Hepatocyte (in vitro differentiated cells): ENCODE data around the gene ZRSR2. TPM values are rescaled to one million over a fixed set of nuclear protein-coding genes. Genes with fewer than 3 reads are reported as not detected.

Source experiments
- DNase-seq: peaks from one replicate; pipeline ENCODE4 v3.0.0-alpha.2; 2016; ENCODE audit warnings: low spot score
- H2AFZ ChIP-seq: fragments of 200-600 bp; sonication (generic); 2 replicates; pipeline ENCODE4 v1.6.0; 2016; ENCODE audit warnings: antibody characterized with exemption, mild to moderate bottlenecking
- H3K27ac ChIP-seq: fragments of 200-600 bp; sonication (generic); 2 replicates; pipeline ENCODE4 v1.5.1; 2016; ENCODE audit warnings: mild to moderate bottlenecking
- H3K27me3 ChIP-seq: fragments of 200-600 bp; sonication (generic); 2 replicates; pipeline ENCODE4 v1.6.1; 2016
- H3K36me3 ChIP-seq: fragments of 200-600 bp; sonication (generic); replicated peaks from 2 replicates; pipeline ENCODE4 v1.5.1; 2016; ENCODE audit warnings: low read depth; ENCODE audit not compliant: insufficient read depth
- H3K4me1 ChIP-seq: fragments of 200-600 bp; sonication (generic); 2 replicates; pipeline ENCODE4 v1.5.1; 2016; ENCODE audit warnings: mild to moderate bottlenecking, moderate library complexity; ENCODE audit not compliant: insufficient read depth
- H3K4me2 ChIP-seq: fragments of 200-600 bp; sonication (generic); 2 replicates; pipeline ENCODE4 v1.6.0; 2016
- H3K4me3 ChIP-seq: fragments of 200-600 bp; sonication (generic); 2 replicates; pipeline ENCODE4 v1.5.1; 2016; ENCODE audit warnings: mild to moderate bottlenecking
- H3K79me2 ChIP-seq: fragments of 200-600 bp; sonication (generic); 2 replicates; pipeline ENCODE4 v1.6.0; 2017; ENCODE audit warnings: mild to moderate bottlenecking
- H3K9me2 ChIP-seq: fragments of 200-600 bp; sonication (generic); replicated peaks from 2 replicates; pipeline ENCODE4 v1.6.0; 2017; ENCODE audit warnings: mild to moderate bottlenecking; ENCODE audit not compliant: insufficient read depth
- H3K9me3 ChIP-seq: fragments of 200-600 bp; sonication (generic); 2 replicates; pipeline ENCODE4 v1.5.1; 2016; ENCODE audit warnings: low read depth, mild to moderate bottlenecking
- H4K20me1 ChIP-seq: fragments of 200-600 bp; sonication (generic); 2 replicates; pipeline ENCODE4 v1.6.0; 2016; ENCODE audit warnings: mild to moderate bottlenecking; ENCODE audit not compliant: insufficient read depth, poor library complexity, severe bottlenecking
- EZH2 ChIP-seq: fragments of 200-600 bp; sonication (generic); IDR thresholded peaks from 2 replicates; pipeline ENCODE4 v1.6.1; 2016; ENCODE audit warnings: antibody characterized with exemption, mild to moderate bottlenecking, borderline replicate concordance
- EZH2phosphoT487 ChIP-seq: fragments of 200-600 bp; sonication (generic); IDR thresholded peaks from one replicate; pipeline ENCODE4 v1.6.1; 2018; ENCODE audit warnings: antibody characterized with exemption, mild to moderate bottlenecking, low read depth, moderate library complexity; ENCODE audit not compliant: unreplicated experiment, severe bottlenecking
- WGBS: methylation state at CpG from one replicate; pipeline ENCODE4 v1.1.6; 2016; ENCODE audit warnings: low lambda C conversion rate; ENCODE audit errors: missing lambda C conversion rate; 5-methylcytosine and 5-hydroxymethylcytosine counted together
- polyA plus RNA-seq: library from polyadenylated mRNA; unstranded; fragments of >200 nt; fragmentation: Nextera tagmentation; extraction: Ambion mirVana; gene quantifications from 2 replicates; pipeline ENCODE4 v1.2.1, GENCODE V29; 2016
- total RNA-seq: library from RNA; depleted of rRNA; stranded (reverse); fragments of >200 nt; gene quantifications from 2 replicates; pipeline ENCODE4 v1.2.3, GENCODE V29; 2014
- TF ChIP-seq, protein P1 (sequence below): fragments of 200-600 bp; sonication (generic); IDR thresholded peaks from 2 replicates; pipeline ENCODE4 v1.5.1; 2016; ENCODE audit warnings: antibody characterized with exemption, mild to moderate bottlenecking; ENCODE audit not compliant: poor library complexity

The ZRSR2 gene
- total and polyA plus RNA-seq, 2 experiments from 2014 or later: 8.1 to 15.7 TPM

DNA sequence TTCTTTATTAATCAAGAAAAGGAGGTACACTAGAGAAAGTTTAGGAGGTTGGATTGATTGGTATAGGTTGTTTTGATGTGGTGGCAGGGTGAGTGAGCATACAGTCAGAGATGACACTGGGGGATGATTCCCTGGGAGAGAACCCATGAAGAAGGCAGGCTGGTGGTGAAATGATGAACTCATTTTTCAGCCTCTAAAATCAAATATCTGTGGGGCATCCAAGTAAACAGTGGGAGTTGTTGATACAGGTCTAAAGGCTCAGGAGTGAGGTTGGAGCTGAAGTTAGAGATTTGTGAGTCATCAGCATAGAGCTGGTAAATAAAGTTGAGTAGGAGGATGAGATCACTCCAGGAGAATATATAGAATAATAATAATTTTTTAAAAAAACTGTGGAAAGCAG is 74.3 kb downstream of the ZRSR2 start:
- Histone ChIP-seq H3K4me1 (peaks cover 3% of the 10 kb centered on the region), H3K4me3 (no peak overlapping the region), H3K36me3 (no peaks in the 10 kb centered on the region), H3K4me2 (no peak overlapping the region), H3K9me2 (no peaks in the 10 kb centered on the region), H3K9me3 (no peaks in the 10 kb centered on the region), H3K27ac (no peak overlapping the region), H3K27me3 (no peaks in the 10 kb centered on the region), H4K20me1 (no peaks in the 10 kb centered on the region), H2AFZ (no peak overlapping the region), H3K79me2 (no peaks in the 10 kb centered on the region)
- no peak for DNase-seq
- TF ChIP-seq EZH2: no peak
- no peak for TF ChIP-seq EZH2phosphoT487
- TF ChIP-seq, protein P1, sequence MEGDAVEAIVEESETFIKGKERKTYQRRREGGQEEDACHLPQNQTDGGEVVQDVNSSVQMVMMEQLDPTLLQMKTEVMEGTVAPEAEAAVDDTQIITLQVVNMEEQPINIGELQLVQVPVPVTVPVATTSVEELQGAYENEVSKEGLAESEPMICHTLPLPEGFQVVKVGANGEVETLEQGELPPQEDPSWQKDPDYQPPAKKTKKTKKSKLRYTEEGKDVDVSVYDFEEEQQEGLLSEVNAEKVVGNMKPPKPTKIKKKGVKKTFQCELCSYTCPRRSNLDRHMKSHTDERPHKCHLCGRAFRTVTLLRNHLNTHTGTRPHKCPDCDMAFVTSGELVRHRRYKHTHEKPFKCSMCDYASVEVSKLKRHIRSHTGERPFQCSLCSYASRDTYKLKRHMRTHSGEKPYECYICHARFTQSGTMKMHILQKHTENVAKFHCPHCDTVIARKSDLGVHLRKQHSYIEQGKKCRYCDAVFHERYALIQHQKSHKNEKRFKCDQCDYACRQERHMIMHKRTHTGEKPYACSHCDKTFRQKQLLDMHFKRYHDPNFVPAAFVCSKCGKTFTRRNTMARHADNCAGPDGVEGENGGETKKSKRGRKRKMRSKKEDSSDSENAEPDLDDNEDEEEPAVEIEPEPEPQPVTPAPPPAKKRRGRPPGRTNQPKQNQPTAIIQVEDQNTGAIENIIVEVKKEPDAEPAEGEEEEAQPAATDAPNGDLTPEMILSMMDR: no peak

- H3K9me3 ChIP-seq: no peaks in the 10 kb centered on the region
Observed at GRCh38 chrX:15866147-15866546, 75.9 kb downstream of the ZRSR2 start.

DNA sequence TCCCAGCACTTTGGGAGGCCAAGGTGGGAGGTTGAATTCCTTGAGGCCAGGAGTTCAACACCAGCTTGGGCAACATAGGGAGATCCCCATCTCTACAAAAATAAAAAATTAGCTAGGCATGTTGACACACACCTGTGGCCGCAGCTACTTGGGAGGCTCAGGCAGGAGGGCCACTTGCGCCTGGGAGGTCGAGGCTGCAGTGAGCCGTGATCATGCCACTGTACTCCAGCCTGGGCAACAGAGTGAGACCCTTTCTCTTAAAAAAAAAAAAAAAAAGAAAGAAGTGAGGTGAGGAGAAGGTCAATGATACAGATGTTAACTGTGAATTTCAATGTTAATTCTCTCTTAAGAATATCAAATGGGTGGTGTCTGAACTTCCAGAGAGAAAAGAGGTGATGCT is 79.4 kb downstream of the ZRSR2 start:
- Histone ChIP-seq H3K4me3 (no peak overlapping the region), H3K36me3 (no peaks in the 10 kb centered on the region), H3K4me2 (no peak overlapping the region), H4K20me1 (no peaks in the 10 kb centered on the region), H3K9me3 (no peaks in the 10 kb centered on the region), H3K27ac (no peak overlapping the region), H2AFZ (no peak overlapping the region), H3K4me1 (peaks cover 3% of the 10 kb centered on the region), H3K27me3 (no peaks in the 10 kb centered on the region), H3K9me2 (no peaks in the 10 kb centered on the region), H3K79me2 (no peaks in the 10 kb centered on the region)
- DNase-seq: no peak
- TF ChIP-seq EZH2 (no peak), EZH2phosphoT487 (no peak)
- TF ChIP-seq, protein P1: no peak
- WGBS: 95% methylated on average over 4 of the region's 4 CpGs

More at GRCh38 chrX:15866147-15866546, 75.9 kb downstream of the ZRSR2 start:
- no peak overlapping the region for H3K27ac ChIP-seq
- no peak for DNase-seq
- no peaks in the 10 kb centered on the region for H4K20me1 ChIP-seq
- no peak overlapping the region for H3K4me2 ChIP-seq
- TF ChIP-seq EZH2phosphoT487 (no peak), EZH2 (no peak)
- TF ChIP-seq, protein P1: no peak
- no peaks in the 10 kb centered on the region for H3K9me2 ChIP-seq
- no peak overlapping the region for H2AFZ ChIP-seq
- no peaks in the 10 kb centered on the region for H3K79me2 ChIP-seq
- no peaks in the 10 kb centered on the region for H3K27me3 ChIP-seq
- no peak overlapping the region for H3K4me3 ChIP-seq
- WGBS: 51% methylated on average over 3 of the region's 3 CpGs
- no peaks in the 10 kb centered on the region for H3K36me3 ChIP-seq
- peaks cover 3% of the 10 kb centered on the region for H3K4me1 ChIP-seq

- 73% methylated on average over 4 of the region's 4 CpGs for WGBS
- H3K4me1 ChIP-seq: no peaks in the 10 kb centered on the region
- H3K79me2 ChIP-seq: no peaks in the 10 kb centered on the region
- no peaks in the 10 kb centered on the region for H3K9me2 ChIP-seq
- no peak overlapping the region for H2AFZ ChIP-seq
- H4K20me1 ChIP-seq: no peaks in the 10 kb centered on the region
- no peak overlapping the region for H3K4me2 ChIP-seq
- no peaks in the 10 kb centered on the region for H3K27me3 ChIP-seq
- no peak overlapping the region for H3K4me3 ChIP-seq
- TF ChIP-seq, protein P1: no peak
- TF ChIP-seq EZH2phosphoT487: no peak
- no peak for TF ChIP-seq EZH2
- no peaks in the 10 kb centered on the region for H3K9me3 ChIP-seq
- no peaks in the 10 kb centered on the region for H3K36me3 ChIP-seq
- H3K27ac ChIP-seq: no peak overlapping the region
- no peak for DNase-seq
Observed at GRCh38 chrX:15870310-15870709, 80.0 kb downstream of the ZRSR2 start.
